ENCODE measurements around the gene SCNN1A.
A peak's percentile ranks its signal among the peaks of the same experiment; 100 is the strongest.

SCNN1A gene

DNA sequence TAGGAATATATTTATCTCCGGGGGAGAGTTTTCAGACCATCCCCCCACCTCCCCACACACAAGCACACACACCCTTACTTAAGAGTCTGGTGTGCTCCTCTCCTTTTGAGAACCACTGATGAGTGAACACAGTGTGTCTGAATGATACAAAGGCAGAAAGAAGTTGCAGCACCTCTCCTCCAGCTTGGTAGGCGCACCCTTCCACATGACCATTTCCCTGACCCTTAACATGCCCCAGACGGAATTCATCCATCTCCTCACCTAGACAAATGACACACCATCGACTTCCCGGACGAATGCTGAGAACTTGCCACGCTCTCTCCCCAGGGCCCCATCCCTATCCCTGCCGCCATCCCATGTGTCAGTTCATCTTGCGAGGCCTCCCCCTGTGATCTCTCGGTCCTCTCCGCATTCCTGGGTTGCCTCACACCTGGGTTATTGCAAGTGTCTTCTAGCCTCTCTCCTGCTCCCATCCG lies 37.4 kb downstream of the SCNN1A start:
- DNase-seq: peak; percentile 53
- in situ Hi-C loops (cut with MboI; ENCODE audit: low pct_unique_long_range_greater_than_20kb, low sequenced_read_pairs): no loop called here

DNA sequence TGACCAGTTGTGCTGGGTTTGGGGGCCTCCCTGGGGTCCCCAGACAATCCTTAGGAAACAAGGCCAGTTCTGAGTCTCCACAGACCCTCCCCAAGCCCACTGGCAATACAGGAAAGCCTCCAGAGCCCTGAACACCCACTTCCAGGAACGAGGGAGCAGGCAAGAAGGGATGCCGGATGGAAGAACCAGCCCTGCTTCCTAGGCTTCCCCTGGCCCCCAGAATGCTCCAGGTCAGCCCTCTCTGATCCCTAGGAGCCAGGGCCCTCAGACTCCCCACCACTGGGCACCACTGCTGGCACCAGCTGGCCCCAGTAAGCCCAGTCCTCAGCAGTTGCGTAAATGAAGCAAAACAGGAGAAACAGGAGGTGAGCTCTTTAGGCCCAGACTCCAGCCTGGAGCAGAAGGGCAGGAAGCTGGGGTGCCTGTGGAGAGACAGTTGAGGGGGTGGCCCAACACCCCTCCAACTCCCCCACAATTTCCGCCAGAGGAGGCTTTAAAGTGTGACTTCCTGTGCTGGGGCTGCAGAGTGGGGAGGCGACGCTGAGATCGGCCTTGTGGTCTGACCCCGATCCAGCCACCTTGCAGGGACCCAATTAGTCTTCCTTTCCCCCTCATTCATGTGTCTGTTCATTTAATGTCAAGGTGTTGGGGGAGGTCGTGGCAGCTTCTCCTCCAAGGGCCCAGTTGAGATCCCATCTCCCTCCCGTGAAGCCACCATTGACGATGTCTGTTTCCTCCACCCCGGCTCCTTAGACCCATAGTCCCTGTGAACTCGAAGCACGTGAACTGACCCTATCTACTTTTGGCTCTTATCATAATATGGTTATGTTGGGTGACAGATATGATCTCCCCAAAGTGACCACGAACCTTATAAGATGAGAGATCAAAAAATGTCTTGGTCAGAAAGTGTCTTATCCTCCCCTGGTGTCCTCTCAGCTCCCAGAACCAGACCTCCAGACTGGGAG lies 38.2 kb downstream of the SCNN1A start:
- DNase-seq: peak; percentile 98
- in situ Hi-C loops (cut with MboI; ENCODE audit: low pct_unique_long_range_greater_than_20kb, low sequenced_read_pairs): no loop called here

DNA sequence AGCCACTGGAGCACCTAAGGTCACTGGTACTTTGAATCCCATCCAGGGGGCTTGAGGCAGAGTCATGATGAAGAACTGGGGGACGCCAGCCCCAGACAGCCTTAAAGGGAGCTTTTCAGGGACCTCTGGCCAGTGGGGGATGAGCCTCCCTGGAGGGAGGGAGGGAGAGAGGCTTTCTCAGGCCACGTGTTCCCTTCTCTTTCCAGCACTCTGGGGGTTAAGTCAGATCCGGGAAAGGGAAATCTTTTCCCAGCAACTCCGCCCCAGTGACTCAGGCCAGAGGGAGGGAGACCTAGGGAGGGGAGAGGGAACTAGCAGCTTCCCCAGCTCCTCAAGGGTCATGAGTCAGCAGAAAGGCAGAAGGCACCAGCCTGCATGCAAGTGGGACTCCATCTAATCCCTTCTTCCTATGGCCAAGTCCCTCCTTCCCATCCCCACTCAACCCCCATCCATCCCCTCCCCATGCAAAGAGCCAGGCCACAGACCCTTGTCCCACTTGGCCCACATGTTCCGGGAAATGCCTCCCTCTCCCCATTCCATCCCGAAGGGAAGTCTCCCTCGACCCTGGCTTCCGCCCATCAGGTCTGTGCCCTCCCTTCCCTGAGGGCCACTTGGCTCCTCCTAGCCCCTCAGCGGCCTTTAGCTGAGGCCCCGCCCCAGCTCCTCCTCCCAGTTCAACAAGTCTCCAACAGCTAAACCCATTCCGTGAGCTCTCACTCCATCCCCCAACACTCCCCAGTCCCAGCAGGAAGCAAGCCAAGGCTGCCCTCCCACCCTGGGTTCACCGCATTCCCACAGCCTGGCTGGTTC lies 39.1 kb downstream of the SCNN1A start:
- peak; percentile 96 for DNase-seq
- in situ Hi-C loops (cut with MboI; ENCODE audit: low pct_unique_long_range_greater_than_20kb, low sequenced_read_pairs): no loop called here

DNA sequence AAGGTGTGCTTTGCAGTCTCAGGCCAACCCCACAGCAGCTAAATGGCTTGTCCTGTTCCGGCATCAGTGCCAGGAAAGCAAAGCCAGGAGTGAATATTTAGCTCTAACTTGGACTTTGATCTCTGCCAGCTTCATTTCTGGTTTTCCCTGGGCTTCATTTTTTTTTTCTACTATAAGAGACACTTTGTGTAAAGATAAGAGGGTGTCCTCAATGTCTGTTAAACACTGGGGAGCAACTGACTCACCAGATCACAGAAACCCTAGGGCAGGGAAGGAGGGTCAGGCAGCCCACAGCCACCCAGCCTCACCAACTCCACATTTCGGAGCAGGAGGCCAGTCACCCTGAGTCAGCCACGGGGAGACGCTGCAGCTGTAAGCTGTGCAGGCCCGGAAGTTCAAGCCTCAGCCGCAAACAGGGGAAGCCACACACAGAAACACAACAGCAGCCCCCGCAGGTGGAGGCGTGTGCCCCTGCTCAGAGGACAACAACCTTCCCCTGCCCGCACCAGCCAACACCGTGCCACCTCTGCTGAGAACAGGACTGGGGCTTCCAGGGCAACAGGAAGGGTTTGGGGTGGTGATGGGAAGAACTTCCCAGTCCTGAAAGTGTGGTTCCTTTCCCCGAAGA lies 39.8 kb downstream of the SCNN1A start:
- in situ Hi-C loops (cut with MboI; ENCODE audit: low pct_unique_long_range_greater_than_20kb, low sequenced_read_pairs): no loop called here
- DNase-seq: peak; percentile 90

DNA sequence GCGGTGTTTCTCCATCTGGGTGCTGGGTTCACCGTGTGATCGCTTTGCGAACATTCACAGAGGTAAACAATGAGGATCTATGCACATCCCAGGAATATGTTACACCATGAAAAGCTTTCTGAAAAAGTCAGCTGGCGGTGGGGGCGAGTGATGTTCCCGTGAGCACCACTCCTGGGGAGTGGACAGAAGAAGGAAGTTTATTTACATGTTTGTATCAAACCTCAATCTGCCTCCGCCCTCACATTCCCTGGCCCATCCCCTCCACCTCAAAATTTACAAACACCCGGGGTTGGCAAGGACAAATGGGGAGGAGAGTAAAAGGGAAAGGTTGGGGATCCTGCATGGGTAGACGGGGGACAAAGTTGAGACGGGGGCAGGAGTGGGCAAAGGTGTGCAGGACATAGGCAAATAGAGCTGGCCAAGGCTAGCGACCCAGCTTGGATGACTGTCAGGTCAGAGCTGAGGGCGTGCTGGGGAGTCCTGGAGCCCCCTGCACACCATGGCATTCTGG lies 40.4 kb downstream of the SCNN1A start:
- no peak for DNase-seq
- in situ Hi-C loops (cut with MboI; ENCODE audit: low pct_unique_long_range_greater_than_20kb, low sequenced_read_pairs): no loop called here

DNA sequence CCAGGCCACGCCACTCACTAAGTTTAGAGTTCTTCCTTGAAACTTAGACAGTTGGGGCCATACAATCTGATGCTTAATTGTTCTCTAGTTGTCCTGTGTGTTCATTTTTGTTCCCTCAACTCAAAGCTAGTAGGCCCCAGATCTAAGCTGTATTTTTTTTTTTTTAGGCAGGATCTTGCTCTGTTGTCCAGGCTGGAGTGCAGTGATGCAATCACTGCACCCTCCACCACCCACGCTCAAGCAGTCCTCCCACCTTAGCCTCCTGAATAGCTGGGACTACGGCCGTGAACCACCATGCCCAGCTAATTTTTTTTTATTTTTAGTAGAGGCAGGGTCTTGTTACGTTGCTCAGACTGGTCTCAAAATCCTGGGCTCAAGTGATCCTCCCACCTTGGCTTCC lies 41.0 kb downstream of the SCNN1A start:
- DNase-seq: no peak
- in situ Hi-C loops (cut with MboI; ENCODE audit: low pct_unique_long_range_greater_than_20kb, low sequenced_read_pairs): no loop called here

DNA sequence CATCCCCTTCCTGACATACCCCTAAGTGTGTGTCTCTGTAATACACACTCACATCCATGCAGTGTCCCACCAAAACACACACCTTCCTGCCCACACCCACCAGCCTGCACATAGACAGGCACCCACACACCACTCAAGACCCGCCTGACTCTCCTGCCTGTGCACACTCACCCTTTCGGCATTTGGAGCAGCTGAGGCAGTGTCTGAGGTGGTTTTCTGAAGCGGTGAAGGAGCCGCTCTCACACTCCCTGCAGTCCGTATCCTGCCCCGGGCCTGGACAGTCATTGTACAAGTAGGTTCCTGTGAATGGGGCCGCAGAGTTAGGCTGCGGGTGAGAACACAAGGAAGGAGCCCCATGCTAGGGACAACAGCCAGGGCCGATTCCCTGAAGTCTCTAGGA lies 41.8 kb downstream of the SCNN1A start:
- in situ Hi-C loops (cut with MboI; ENCODE audit: low pct_unique_long_range_greater_than_20kb, low sequenced_read_pairs): no loop called here
- no peak for DNase-seq

DNA sequence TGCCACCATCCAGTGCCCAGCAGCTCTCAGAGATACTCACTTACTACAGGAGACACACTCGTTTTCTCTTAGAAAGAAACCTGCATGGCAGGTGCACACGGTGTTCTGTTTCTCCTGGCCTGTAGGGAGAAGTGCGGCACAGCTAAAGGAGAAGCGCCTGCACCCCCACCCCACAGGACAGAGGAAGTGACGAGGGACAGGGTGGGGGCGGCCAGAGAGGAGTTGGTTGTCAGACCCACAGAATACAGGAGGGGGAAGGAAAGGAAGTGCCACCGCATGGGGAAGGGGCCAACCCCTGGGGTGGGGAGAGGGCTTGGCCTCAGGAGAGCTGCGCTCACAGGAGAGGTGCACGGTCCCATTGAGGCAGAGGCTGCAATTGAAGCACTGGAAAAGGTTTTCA lies 42.3 kb downstream of the SCNN1A start:
- in situ Hi-C loops (cut with MboI; ENCODE audit: low pct_unique_long_range_greater_than_20kb, low sequenced_read_pairs): no loop called here
- no peak for DNase-seq

DNA sequence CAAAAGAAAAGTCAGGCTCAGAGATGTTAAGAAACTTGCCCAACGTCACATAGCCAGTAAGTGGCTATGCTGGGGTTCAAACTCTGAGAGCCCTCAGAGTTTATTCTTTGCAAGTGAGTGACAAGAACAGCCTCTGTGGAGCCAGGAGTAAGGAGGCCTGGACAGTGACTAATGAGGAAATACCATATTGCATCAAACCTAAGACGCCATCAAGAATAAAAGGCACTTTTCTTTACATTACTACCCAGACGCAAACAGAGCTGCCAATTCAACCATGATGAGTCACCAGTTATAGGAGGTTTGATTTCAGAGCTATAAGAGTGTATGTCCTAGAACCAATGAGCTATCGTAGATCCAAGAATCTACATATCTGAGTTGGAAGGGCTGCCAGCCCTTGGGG lies 42.9 kb downstream of the SCNN1A start:
- DNase-seq: no peak
- in situ Hi-C loops (cut with MboI; ENCODE audit: low pct_unique_long_range_greater_than_20kb, low sequenced_read_pairs): no loop called here

DNA sequence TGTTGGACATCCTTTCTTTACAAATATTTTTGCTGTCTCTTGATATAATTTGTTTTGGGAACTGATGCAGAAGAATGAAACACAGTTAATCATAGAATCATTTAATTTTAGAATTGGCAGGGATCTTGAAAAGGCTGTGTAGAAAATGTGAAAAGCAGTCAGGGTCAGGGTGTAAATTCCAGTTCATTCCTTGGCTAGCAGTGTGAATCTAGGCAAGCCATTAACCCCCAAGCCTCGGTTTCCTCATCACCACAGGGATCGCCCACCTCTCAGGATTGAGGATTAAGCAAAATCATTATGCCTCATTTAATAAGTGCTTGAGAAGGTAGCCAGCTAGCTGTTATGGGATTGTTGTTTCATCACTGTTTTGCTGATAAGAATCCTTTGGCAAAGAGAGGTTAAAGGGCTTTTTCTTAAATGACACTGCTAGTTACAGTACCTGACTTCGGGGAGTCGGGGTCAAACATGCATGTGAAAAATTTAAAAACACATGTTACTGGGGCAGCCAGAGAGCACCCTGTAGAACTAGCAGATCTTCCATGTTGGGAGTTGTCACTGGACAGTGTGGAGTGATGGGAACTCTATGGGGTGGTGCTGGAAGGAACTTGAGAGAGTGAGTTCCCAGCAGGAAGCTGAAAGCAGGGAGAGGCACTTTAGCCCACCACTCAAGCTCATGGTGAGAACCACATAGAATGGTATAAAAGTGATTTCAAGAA lies 44.2 kb downstream of the SCNN1A start:
- in situ Hi-C loops (cut with MboI; ENCODE audit: low pct_unique_long_range_greater_than_20kb, low sequenced_read_pairs): no loop called here
- no peak for DNase-seq

DNA sequence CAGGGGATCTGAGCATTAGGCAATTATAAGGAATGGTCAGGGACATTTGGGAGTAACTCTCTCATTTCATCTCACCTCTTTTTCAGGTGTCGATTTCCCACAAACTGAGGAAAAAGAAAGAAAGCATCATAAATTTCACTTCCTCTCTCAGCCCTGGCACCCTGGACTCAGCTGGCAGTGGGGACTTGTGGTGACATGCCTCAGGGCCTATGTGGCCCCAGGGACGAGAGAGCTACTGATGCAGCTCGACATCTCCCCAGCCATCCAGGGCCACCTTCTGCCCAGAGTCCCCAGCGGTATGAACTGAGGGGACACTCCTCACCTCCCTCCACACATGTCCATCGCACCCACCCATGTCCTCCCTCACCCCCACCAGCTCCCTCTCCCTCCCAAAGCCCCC lies 45.2 kb downstream of the SCNN1A start:
- no peak for DNase-seq
- in situ Hi-C loops (cut with MboI; ENCODE audit: low pct_unique_long_range_greater_than_20kb, low sequenced_read_pairs): no loop called here

DNA sequence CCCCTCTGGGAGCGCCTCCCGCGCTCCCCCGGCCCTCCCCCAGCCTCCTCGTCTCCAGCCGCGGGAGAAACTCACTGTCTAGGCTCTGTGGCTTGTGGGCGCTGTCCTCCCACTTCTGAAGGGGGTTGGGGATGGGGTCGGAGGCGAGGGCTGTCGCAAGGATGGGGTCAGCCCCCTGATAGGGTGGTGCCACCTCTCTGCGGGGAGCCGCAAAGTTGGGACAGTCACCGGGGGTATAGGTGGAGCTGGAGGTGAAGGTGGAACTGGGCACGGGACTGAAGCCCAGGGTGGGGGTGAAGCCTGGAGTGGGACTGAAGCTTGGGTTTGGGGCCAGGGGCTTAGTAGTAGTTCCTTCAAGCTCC lies 45.7 kb downstream of the SCNN1A start:
- in situ Hi-C loops (cut with MboI; ENCODE audit: low pct_unique_long_range_greater_than_20kb, low sequenced_read_pairs): no loop called here
- no peak for DNase-seq

DNA sequence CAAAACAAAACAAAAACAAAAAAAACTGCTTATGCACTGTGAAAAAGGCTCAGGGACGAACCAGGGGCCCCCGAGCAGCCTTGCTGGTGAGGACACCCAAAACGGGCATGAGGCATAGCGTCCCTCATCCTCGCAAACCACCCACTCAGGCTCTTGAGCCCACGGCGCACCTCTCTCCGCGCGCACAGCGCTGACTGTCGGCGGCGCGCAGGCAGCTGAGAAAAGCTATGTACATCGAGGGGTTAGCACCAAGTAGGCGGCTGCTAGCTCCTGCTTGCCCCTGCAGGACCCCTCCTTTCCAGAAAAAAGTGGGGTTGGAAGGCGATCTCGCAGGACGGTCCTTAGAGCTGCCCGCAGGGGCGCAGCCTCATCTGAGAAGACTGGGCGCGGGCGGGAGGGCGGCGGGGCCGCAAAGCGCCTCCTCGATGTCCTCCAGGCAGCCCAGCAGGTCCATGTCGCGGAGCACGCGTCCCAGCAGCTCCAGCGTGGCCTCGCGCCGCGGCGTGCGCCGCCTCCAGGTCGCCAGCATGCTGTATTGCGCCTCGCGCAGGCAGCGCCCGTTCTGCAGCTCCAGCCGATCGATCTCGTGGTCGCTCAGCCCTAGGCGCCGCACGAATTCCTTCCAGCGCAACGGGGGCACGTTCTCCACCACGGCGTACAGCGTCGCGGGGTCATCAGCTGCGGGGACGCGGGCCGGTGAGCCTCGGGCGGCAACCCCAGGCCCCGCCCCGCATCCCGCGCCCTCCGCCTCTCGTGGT lies 46.2 kb downstream of the SCNN1A start:
- DNase-seq: no peak
- in situ Hi-C loops (cut with MboI; ENCODE audit: low pct_unique_long_range_greater_than_20kb, low sequenced_read_pairs): no loop called here

DNA sequence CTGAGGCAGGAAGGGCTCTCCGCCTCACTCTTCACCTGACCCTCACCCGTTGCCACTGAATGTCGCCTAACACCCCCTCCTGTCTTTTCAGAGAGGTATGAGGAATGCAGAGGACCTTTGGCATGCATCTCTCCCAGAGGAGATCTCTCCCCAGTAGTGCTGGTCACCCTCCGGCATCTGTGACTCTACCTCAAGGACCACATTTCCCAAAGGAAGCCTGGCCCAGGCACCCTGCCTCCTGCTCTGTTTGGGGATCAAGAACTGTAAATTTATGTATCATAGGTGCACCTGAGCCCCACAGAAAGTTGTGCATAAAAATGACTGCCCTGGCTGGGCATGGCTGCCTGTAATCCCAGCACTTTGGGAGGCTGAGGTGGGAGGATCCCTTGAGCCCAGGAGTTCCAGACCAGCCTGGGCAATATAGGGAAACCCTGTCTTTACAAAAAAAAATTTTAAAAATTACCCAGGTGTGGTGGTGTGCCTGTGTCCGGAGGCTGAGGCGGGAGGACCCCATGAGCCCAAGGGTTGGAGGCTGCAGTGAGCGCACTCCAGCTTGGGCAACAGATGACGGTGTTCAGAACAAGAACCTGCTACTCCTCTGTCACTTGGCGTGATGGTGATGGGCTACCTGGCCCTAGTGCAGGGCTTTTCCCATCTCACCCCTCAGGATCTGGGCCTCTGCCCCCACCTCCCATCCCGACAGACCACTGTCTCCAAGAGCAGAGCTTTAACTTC lies 47.2 kb downstream of the SCNN1A start:
- in situ Hi-C loops (cut with MboI; ENCODE audit: low pct_unique_long_range_greater_than_20kb, low sequenced_read_pairs): no loop called here
- DNase-seq: no peak

DNA sequence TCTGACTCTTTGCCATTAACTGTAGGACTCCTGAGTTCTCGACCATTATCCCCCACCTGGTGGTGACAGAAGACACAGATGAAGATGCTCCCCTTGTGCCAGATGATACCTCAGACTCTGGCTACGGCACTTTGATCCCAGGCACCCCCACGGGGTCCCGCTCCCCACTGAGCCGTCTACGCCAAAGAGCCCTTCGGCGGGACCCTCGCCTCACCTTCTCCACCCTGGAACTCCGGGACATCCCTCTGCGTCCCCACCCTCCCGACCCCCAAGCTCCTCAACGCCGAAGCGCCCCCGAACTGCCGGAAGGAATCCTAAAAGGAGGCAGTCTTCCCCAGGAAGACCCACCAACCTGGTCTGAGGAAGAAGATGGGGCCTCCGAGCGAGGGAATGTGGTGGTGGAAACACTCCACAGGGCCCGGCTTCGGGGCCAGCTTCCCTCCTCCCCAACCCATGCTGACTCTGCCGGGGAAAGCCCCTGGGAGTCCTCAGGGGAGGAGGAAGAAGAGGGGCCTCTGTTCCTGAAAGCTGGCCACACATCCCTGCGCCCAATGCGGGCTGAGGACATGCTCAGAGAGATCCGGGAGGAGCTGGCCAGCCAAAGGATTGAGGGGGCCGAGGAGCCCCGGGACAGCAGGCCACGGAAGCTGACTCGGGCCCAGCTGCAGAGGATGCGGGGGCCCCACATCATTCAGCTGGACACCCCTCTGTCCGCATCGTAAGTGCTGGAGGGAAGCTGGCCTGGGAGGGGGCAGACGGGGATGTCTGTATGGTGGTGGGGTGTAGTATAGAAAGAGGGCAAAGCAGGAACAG lies 47.9 kb downstream of the SCNN1A start:
- in situ Hi-C loops (cut with MboI; ENCODE audit: low pct_unique_long_range_greater_than_20kb, low sequenced_read_pairs): no loop called here

DNA sequence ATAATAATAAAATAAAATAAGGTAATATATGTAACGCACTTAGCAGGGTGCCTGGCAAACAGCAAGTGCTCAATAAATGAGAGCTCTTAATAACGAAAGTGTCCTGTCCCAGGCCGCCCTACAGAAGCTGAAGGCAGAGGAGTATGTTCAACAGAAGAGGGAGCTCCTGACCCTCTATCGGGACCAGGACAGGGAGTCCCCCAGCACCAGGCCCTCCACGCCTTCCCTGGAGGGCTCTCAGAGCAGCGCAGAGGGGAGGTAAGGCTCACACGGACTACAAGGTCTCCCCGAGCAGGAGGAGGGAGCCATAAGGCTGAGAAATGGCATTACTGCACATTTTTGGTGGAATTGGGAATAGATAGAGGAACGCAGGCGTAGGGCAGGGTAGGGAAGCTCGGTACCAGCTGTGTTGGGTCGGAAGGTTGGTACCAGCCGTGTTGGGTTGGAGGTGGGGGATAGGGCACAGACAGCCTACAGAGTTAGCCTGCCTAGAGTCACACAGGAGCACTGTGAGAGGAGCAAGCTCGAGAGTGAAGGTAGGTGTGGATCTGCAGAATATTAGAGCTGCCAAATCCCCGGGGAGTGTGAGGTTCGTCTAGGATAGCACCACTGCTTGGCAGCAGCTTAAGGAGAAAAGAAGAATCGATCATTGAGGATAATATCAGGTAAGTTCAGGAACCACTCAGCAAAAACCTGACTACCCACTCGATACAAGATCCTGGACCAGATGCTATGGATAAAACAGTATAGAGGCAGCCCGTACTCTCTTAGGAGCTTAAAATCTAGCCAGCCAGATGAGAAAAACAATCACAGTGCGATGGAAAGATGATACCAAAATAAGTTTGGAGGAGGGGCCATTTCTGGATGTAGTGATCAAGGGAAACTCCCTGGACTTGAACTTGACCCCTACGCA lies 48.8 kb downstream of the SCNN1A start:
- in situ Hi-C loops (cut with MboI; ENCODE audit: low pct_unique_long_range_greater_than_20kb, low sequenced_read_pairs): no loop called here

More for the DNA sequence above, 47.9 kb downstream of the SCNN1A start:
- DNase-seq: no peak

More for the DNA sequence above, 48.8 kb downstream of the SCNN1A start:
- peak; percentile 70 for DNase-seq

All from KBM-7 (cell line).